Fibroblast of villous mesenchyme (primary cell): ENCODE results near the gene CLCN1. TPM values are rescaled to one million over a fixed set of nuclear protein-coding genes. Genes with fewer than 3 reads are reported as not detected.

ENCODE experiments used
- DNase-seq: peaks from one replicate; pipeline ENCODE4 v3.0.0-alpha.2; 2010; ENCODE audit warnings: low read depth
- H3K4me3 ChIP-seq: 2 replicates; pipeline ENCODE4 v1.5.1; 2011; ENCODE audit warnings: low read depth, mild to moderate bottlenecking, low read length
- CTCF ChIP-seq: IDR thresholded peaks from 2 replicates; pipeline ENCODE4 v1.5.1; 2012; ENCODE audit warnings: low read depth, mild to moderate bottlenecking, low read length; ENCODE audit not compliant: insufficient read depth
- total RNA-seq: library from RNA; depleted of rRNA; stranded (reverse); fragments of >200 nt; gene quantifications from 2 replicates; pipeline ENCODE4 v1.2.3, GENCODE V29; 2012

Gene CLCN1
- total RNA-seq, 1 donor: under 0.01 TPM

- TF ChIP-seq CTCF: no peak
- no peak overlapping the region for H3K4me3 ChIP-seq
- DNase-seq: no peak
Observed at GRCh38 chr7:143290293-143290692, 25.6 kb upstream of the CLCN1 start.

GRCh38 chr7:143292876-143293275 lies 23.0 kb upstream of the CLCN1 start:
- no peak overlapping the region for H3K4me3 ChIP-seq
- DNase-seq: no peak

GRCh38 chr7:143295870-143296269 lies 20.0 kb upstream of the CLCN1 start:
- DNase-seq: peak; percentile 73
- TF ChIP-seq CTCF: no peak
- no peak overlapping the region for H3K4me3 ChIP-seq

More at GRCh38 chr7:143292876-143293275, 23.0 kb upstream of the CLCN1 start:
- no peak for TF ChIP-seq CTCF

- TF ChIP-seq CTCF: no peak
- DNase-seq: peak; percentile 62
- no peak overlapping the region for H3K4me3 ChIP-seq
Observed at GRCh38 chr7:143296686-143297085, 19.2 kb upstream of the CLCN1 start.

- no peak for TF ChIP-seq CTCF
- no peak for DNase-seq
- no peak overlapping the region for H3K4me3 ChIP-seq
Observed at GRCh38 chr7:143299346-143299745, 16.6 kb upstream of the CLCN1 start.

- no peak for DNase-seq
- H3K4me3 ChIP-seq: no peak overlapping the region
- TF ChIP-seq CTCF: peak; percentile 69
Observed at GRCh38 chr7:143299840-143300239, 16.1 kb upstream of the CLCN1 start.

GRCh38 chr7:143300959-143301935 lies 14.7 kb upstream of the CLCN1 start:
- TF ChIP-seq CTCF: no peak
- H3K4me3 ChIP-seq: no peak overlapping the region
- DNase-seq: no peak
